GM19467 (cell line): ENCODE measurements around the gene SIK3.
A peak's percentile ranks its signal among the peaks of the same experiment; 100 is the strongest.

ENCODE experiments used
- ATAC-seq: cut with Tn5 transposase; IDR thresholded peaks from one replicate; pipeline ENCODE4 v1.9.1; 2021; ENCODE audit warnings: mild to moderate bottlenecking, moderate library complexity; ENCODE audit not compliant: unreplicated experiment

Gene SIK3

DNA sequence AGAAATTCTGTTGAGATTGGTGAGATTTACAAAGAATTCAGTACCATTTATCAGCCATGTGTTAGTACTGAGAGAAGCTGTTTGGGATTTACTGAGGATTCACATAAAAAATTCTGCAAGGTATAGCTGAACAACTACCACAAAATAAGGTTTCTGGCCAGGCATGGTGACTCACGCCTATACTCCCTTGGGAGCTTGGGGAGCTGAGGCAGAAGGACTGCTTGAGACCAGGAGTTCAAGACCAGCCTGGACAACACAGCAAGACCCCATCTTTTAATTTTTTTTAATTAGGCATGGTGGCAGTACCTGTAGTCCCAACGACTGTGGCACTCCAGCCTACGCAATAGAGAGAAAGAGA, 86.7 kb downstream of the SIK3 start:
- ATAC-seq, result no peak

DNA sequence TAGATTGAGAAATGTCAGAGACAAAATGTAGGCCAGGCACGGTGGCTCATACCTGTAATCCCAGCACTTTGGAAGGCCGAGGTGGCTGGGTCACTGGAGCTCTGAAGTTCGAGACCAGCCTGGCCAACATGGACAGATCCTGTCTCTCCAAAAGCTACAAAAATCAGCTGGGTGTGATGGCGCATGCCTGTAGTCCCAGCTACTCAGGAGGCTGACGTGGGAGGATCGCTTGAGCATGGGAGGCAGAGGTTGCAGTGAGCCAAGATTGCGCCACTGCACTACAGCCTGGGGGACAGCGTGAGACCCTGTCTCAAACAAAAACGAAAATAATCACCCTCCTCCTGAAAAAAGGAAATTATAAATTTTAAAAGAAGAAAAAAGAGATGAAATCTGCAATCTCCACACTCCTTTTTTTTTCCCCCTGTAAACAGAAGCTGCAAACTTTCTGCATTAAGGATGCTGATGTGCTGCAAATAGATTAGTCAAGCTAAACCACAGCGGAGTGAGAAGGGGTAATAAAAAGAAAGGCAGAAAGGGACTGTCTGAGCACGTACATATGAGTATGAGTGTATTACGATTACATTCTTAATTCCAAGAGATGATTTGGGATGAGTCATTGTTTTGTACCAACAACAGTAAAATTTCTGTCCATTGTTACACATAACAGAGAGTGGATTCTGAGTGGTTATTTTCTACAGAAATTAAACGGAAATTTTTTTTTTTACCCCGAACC, 87.3 kb downstream of the SIK3 start:
- ATAC-seq, result no peak

- ATAC-seq, result no peak
Observed at GRCh38 chr11:117009905-117010605, 88.2 kb downstream of the SIK3 start.

GRCh38 chr11:117005758-117006157, 92.5 kb downstream of the SIK3 start:
- no peak for ATAC-seq

DNA sequence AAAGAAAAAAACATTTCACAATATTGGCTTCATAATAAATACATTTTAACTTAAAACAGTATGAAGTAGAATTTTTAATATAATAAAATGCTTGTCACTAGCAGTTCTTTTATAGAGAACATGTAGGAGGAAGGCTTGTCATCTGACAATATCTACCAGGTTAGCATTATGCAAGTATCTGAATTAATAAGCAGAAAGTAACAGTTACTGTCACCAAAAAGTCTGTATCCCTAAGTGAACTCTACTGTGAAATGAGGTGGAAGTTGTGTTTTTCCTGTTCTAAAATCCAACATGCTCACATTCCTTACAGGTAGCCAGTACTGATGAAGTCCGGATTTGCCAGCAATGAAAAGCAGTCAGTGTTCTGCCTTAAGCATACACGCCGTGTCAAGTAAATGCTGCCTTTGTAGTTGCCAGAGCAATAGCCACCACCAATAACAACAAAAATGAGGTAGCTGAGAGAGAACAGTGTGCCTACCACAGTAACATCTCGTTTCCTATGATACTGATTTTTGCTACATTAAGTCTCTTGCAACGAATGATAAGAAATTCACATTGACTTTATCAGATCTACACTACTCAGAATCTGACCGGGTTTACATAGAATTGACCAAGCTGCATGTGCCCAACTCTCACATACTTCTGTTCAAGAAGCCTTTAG, 95.5 kb downstream of the SIK3 start:
- no peak for ATAC-seq

DNA sequence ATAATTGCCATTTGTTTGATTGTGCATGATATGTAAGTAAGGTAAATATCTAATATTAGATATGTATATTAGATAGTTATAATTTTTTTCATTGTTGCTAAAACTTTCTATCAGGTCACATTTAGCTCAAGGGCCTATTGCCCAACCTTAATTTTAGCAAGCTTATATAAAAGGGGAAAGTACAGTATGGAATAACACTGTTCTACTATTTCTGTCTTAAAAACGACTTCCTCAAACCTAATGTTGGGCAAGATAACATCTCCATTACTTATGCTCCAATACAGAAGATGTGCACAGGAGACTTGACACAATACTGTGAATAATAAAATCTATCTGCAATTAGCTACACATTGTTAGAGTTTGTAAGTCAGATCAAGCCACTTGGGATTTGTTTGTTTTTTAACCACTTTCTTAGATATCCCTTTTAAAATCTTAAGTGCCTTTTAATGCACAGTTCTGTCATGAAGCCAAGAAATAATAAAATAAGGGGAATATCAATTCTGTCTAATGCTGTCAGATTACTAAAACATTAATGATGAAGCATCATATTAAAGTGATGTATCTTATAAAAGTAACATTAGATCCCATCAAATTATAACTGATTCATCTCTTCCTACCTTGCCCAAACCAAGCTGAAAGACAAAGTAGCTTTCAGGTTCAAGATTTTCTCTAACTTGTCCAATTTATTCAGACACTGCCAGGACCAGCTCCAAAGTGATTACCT, 98.1 kb downstream of the SIK3 start:
- no peak for ATAC-seq

GRCh38 chr11:116997071-116997470, 101.2 kb downstream of the SIK3 start:
- no peak for ATAC-seq

DNA sequence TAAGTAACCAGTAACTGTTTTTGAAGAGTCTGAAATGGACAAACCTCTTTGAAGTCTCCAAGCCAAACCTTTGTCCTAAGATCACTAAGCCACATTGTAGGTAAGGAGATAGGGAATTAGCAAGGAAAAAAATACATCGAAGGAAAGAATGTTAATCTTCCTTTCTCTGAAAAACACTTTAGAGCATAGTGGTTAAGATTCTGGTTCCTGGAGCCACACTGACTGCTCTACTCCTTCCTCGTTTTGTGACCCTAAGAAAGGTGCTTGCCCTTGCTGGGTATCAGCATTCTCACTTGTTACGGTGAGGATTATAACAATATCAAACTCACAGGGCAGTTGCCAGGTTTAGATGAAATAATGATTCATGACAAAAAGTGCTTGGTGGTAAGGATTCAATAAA, 104.0 kb downstream of the SIK3 start:
- no peak for ATAC-seq

DNA sequence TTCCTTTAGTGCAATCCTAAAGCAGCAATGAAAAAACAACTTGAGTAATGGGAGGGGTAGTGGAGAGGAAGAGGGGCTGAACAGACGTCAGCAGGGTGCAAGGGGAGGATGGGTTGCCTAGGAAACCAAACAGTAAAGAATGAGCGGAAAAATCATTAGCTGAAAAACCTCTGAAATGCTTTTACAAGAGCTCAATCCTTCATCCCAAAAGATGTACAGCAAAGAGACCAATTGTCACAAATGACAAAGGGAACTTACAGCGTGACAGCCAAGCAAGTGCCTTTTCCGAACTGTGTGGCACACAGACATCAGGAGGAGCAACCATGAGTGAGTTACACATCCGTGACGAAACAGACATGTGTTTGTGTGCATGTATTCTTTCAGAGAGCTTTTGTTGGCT, 104.6 kb downstream of the SIK3 start:
- ATAC-seq, result no peak

DNA sequence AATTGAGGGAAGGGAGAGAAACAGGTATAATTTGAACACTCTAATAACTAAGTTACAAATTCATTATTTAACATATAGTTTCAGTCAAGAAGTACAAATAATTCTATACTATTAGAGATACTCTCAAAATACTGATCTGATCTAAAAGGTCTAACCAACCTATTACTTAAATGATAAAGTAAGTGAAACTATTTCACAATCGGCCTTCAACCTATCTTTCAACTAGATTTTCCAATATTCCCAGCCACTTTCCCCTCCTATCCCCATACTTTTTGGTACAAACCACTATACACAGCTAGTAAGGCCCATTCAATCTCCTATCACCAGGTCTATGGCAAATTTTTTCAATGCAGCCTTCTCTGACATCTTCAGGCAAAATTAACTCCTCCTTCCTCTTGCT, 106.7 kb downstream of the SIK3 start:
- ATAC-seq, result no peak

DNA sequence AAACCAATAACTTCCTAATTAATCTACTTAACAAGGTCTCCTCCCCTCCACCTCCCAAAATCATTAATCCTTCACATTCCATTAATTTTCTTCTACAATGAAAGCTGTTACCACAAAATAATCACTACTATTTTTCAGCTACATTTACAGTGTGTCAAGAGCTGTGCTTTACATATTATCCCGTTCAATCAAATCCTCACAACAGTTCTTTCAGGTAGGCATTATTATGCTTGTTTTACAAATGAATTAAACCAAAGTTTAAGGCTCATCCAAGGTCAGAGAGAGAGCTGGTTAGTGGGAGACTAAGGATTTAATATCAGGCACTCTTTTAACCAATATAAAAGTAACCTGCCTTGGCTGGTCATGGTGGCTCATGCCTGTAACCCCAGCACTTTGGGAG, 107.4 kb downstream of the SIK3 start:
- no peak for ATAC-seq

DNA sequence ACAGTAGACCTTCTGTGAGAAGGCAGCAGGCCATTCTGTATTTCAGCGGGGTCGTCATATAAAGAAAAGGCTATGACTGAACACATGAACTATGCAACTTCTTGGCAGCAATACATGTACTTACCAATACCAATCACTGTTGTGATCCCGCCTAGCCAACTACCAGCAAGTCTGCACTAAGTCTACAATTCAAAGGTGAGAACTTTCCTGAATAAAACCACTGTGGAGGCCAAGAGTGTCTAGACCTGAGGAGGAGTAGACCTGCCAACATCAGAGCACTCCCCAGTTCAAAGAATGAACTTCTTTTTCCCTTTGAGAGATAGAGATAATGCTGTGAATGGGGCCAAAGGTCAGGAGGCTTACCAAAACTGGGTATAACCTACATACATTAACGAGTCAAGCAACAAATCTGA, 108.2 kb downstream of the SIK3 start:
- ATAC-seq, result no peak

DNA sequence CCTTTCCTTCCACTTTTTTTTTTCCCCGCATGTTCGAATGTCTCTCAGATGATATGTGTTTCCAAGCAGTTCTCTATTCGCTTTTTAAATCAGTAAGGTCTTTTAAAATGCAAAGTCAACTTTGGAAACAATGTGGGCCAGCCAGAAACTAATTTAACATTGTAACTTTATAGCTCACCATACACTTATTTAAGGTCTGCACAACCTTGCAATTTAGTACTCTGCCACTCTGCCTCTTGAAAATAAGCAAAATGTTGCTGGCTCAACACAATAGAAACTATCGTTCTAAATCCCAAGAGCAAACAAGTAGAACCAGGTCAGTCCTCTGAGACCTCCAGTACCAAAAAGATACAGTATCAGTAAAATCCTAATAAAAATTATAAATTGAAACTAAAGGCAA, 109.0 kb downstream of the SIK3 start:
- ATAC-seq, result no peak

DNA sequence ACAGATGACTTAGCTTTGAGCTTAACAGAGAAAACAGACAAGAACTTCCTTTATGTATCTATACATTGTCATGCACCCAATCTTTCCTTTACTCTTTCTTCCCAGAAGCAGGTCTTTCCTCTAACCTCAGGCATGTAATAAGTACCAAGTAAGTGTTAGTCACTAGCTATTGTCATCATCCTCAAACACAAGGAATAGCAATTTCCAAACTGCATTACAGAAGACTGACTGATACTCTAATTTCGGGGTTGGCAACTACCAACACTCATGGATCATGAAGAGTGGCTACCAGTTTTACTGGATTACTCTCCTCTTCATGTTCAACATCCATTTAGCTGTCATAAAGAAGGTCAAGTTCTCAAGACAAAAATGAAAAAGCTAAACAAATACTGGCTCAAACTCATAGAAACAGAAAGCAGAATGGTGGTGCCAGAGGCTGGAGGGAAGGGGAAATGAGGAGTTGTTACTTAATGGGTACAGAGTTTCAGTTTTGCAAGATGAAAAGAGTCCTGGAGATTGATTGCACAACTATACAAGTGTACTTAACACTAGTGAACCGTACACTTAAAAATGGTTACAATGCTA, 111.6 kb downstream of the SIK3 start:
- ATAC-seq, result no peak

DNA sequence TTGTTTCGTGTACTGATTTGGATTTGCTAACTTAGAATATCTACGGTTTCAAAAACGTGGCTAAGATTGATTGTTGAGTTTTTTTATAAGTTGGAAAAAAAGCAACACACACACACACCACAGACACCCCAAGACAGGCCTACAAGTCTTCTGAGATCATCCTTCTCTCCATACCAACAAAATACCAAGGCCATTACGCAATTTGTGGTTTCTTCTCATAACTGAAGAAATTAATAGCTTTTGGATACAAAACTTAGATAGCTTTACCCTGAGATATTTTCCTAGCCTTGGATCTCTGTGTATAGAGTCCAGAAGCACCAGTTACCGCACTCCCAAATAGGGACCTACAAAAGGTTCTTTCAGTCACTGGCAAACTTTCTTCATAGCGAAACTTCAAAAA, 113.6 kb downstream of the SIK3 start:
- no peak for ATAC-seq

GRCh38 chr11:116984186-116984585, 114.0 kb downstream of the SIK3 start:
- ATAC-seq, result no peak

DNA sequence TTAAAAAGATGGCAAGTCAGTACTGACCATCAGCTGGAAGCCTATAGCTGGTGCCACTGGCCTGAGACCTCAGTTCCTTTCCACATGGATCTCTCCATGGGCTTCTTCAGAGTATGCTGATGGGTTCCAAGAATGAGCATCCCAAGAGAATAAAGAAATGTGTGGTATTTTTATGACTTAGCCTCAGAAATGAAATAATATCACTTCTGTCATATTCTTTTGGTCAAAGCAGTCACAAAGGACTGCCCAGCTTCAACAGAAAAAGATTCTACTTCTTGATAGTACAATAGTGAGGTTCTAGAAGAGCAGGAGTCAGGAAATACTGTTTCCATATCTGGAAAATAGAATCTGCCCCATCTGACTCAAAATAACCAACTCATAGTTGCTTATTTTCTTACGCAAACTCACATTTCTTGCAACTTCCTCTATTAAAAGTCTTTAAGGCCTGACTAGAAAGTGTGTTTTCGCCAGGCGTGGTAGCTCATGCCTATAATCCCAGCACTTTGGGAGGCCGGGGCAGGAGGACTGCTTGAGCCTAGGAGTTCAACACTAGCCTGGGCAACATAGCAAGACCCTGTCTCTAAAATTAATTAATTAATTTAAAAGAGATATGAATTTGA, 116.9 kb downstream of the SIK3 start:
- no peak for ATAC-seq

DNA sequence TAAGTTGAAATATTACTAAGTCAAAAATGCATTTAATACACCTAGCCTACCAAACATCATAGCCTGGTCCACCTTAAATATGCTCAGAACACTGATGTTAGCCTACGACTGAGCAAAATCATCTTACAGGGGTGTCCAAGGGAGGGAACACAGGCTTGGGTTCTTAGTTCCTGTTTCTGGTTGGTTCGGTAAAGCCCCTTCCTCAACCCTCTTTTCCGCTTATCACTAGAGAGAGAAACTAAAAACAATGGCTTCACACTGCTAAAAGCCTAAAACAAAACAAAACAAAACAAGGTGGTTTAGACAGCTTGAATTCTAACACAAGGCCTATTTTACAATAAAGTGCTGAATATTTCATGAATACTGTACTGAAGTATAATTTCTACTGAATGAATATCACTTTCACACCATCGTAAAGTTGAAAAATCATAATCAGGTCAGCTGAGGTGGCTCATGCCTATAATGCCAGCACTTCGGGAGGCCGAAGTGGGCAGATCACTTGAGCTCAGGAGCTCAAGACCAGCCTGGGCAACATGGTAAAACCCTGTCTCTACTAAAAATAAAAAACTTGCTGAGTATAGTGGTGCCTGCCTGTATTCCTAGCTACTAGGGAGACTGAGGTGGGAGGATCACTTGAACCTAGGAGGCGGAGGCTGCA, 118.0 kb downstream of the SIK3 start:
- ATAC-seq, result peak; percentile 84

- no peak for ATAC-seq
Observed at GRCh38 chr11:116976941-116977570, 121.2 kb downstream of the SIK3 start.

DNA sequence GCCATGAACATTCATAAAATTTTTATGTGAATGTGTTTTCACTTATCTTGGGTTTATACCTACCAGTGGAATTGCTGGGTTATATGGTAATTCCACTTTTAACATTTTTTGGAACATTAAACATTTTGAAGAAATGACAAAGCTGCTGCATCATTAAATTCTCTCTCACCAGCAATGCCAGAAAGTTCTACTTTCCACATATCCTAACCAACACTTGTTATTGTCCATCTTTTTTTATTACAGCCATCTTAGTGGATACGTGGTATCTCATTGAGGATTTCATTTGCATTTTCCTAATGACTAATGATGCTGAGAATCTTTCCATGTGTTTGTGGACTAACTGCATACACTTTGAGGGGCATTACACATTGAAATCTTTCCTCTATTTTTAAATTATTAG, 122.6 kb downstream of the SIK3 start:
- no peak for ATAC-seq
